ENCODE results near the gene OLA1.

DNA sequence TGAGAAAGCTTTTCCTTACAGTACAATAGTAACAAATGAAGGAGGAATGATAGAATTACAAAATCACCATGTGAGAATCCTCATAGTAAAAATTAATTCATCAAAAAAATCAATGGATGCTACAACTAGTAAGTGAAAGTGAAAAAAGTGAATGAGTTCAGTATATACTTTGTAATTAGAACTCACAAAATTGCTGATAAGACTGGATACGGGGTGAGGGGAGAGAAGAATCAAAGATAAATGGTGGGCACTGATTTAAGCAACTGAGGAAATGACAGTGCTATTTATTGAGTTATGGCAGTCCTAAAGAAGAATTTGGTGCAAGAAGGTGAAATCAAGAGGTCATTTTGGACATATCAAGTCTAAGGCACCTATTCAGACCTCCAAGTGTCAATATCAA lies 20.6 kb downstream of the OLA1 start:
- TF ChIP-seq, protein P1, sequence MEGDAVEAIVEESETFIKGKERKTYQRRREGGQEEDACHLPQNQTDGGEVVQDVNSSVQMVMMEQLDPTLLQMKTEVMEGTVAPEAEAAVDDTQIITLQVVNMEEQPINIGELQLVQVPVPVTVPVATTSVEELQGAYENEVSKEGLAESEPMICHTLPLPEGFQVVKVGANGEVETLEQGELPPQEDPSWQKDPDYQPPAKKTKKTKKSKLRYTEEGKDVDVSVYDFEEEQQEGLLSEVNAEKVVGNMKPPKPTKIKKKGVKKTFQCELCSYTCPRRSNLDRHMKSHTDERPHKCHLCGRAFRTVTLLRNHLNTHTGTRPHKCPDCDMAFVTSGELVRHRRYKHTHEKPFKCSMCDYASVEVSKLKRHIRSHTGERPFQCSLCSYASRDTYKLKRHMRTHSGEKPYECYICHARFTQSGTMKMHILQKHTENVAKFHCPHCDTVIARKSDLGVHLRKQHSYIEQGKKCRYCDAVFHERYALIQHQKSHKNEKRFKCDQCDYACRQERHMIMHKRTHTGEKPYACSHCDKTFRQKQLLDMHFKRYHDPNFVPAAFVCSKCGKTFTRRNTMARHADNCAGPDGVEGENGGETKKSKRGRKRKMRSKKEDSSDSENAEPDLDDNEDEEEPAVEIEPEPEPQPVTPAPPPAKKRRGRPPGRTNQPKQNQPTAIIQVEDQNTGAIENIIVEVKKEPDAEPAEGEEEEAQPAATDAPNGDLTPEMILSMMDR (IDR thresholded peaks at IDR 0.05; ENCODE audit: low read length), result no peak
- TF ChIP-seq EZH2phosphoT487 (IDR thresholded peaks at IDR 0.05; ENCODE audit: low read length), result no peak
